HL-60/S4 treated with retinoic acid at 250 ng/mL for 4 days and 3 days (cell line): ENCODE data around the gene PARD3.

Experiments used
- in situ Hi-C: fragments of 300-500 bp; cut with MboI; formaldehyde crosslinking; loops from 2 replicates; pipeline ENCODE4 v1.7.0; 2022; ENCODE audit warnings: low sequenced_read_pairs

The PARD3 gene

GRCh38 chr10:34523017-34523767, 291.9 kb downstream of the PARD3 start:
- in situ Hi-C loops = no loop called here

- in situ Hi-C loops = no loop called here
Measured at GRCh38 chr10:34522546-34522945, 292.6 kb downstream of the PARD3 start.

DNA sequence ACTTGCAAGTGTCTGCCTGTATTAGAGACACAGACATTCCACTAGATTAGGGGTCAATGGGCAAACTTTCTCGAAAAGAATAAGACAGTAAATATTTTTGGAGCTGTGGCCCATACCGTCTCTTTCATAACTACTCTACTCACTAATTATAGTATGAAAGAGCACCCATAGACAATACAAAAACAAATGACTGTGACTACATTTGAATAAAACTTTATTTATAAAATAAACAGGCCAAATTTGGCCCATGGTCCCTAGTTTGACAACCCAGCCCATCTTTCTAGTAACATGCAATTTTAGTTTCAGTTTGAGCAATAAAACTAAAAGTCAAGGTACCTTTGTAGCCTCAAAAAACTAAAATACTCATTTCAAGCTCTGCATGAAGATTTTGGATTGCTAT, 294.6 kb downstream of the PARD3 start:
- in situ Hi-C loops = no loop called here

DNA sequence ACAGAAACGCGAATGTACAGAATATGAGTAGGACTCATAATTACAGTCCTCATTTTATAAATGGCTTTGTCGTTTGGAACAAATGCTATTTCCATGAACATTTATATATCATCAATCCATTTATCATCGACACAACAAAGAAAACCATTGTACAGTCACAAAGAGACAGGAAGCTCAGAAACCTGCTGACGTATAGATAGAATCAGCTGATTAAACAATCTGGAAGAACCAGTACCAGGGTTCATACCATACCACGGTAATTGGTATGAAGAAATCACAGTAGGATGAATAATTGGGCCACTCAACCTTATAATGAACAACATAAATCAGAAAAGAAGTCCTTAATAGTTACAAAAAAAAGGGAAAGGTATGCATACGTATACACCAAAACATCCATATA, 295.0 kb downstream of the PARD3 start:
- in situ Hi-C loops = no loop called here

- in situ Hi-C loops = no loop called here
Measured at GRCh38 chr10:34514290-34514689, 300.8 kb downstream of the PARD3 start.

DNA sequence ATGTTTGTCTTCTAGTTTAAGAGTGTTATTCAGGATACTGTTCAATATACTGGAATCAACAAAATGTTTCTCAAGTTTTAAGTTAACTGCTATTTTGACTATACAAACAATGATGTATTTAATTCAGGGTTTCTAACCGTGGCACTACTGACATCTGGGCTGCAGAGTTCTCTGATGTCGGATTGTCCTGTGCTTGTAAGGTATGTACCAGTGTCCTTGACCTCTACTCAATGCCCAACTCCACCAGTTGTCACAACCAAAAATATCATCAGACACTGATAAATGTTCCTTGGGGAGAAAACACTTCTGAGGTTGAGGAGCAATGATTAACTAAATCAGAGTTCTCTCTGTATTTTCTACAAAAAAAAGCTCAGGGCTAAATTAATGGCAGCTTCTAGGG, 301.5 kb downstream of the PARD3 start:
- in situ Hi-C loops = no loop called here

GRCh38 chr10:34507217-34507616, 307.9 kb downstream of the PARD3 start:
- in situ Hi-C loops = no loop called here

GRCh38 chr10:34506786-34507185, 308.3 kb downstream of the PARD3 start:
- in situ Hi-C loops = no loop called here

DNA sequence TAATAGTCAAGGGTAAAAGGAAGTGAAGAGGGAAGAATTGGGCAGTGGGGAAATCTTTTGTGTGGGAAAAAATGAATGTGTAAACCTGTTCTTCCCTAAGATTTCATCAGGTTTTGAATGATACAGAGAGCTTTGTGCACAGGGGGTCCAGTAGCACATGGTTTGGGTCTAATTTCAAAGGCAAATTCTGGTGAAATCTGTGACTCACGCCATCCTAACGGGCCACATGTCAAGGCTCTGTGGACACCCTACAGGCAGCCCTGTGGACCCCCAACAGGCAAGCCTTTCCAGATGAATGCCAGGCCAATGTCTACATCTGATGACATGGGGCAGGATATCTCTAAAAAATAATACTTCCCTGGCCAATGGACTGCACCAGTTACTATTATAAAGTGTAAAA, 309.8 kb downstream of the PARD3 start:
- in situ Hi-C loops = no loop called here

- in situ Hi-C loops = no loop called here
Measured at GRCh38 chr10:34504534-34504933, 310.6 kb downstream of the PARD3 start.

- in situ Hi-C loops = no loop called here
Measured at GRCh38 chr10:34503704-34504103, 311.4 kb downstream of the PARD3 start.

DNA sequence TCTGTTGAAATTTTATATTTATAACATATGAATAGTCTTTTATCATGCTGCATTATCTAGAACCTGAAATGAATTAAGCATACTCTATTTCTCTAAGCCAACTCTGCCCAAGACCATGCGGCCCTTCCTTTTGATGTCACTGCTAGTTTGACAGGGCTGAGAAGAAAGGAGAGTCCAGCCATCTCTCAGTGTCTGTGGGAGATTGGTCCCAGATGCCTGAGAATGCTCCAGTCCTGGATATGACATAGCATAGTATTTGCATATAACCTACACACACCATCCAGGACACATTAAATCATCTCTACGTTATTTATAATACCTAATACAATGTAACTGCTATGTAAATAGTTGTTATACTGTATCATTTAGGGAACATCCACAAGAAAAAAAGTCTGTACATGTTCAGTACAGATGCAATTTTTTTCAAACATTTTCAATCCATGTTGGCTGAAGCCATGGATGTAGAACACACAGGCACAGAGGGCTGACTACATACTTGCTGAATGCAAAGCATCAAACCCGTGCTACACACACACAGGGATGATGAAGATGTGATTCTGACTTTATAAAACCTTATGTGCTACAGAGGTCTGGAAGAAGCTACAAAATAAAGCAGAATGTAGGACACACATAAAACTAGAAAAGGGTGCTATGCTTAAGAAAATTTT, 315.4 kb downstream of the PARD3 start:
- in situ Hi-C loops = no loop called here

- in situ Hi-C loops = no loop called here
Measured at GRCh38 chr10:34498821-34499220, 316.3 kb downstream of the PARD3 start.

GRCh38 chr10:34495938-34496337, 319.2 kb downstream of the PARD3 start:
- in situ Hi-C loops = no loop called here

- in situ Hi-C loops = no loop called here
Measured at GRCh38 chr10:34494012-34494411, 321.1 kb downstream of the PARD3 start.

GRCh38 chr10:34492081-34492480, 323.0 kb downstream of the PARD3 start:
- in situ Hi-C loops = no loop called here

- in situ Hi-C loops = no loop called here
Measured at GRCh38 chr10:34491678-34492077, 323.4 kb downstream of the PARD3 start.

DNA sequence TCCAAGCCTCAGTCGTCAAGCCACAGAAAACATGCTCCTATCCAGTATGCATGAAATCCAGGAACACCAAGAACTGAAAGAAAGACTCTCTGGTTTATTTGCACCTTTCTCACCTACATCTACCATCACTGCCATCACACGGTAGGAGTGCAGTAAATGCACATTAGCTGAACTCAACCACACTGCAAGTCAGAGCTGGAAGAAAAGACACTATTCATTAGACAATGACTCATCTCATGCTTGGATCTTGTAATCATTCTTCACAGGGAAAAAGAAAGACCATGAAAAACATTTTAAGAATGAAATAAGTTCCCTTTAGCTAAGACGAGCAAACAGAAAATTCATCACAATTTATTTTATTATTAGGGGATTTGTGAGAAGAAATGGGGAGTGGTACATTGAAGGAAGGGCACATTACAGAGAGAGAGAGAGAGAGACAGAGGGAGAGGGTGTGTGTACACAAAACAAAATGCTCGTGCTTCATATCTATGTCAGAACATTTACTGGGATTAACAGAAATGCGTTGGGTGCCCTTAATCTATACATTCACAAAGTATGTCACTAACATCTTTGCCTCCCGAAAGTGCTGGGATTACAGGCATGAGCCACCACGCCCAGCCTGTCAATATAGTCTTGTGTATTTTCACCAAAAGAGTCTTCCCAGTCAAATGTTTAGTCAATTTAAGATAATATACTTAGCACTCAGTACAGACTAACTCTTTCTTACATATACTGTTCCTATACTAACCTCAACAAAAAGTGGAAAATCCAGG, 324.9 kb downstream of the PARD3 start:
- in situ Hi-C loops = no loop called here

DNA sequence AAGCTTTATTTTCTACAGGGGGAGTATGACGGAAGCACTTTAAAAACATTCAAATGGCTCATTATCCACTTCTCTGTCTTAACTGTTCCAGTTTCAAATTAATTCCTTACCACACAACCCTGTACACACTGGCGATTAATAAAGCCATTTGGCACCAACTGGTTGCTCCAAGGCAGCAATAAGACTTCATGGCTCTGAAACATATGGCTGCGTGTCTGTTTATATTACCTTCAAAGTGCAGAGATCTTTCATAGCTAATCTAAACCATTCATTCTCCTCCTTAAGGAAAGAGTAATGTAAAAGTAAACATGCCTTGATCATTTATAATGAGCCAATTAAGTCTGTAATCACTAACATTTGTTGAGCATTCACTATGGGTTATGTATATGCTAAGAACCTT, 325.7 kb downstream of the PARD3 start:
- in situ Hi-C loops = no loop called here

- in situ Hi-C loops = no loop called here
Measured at GRCh38 chr10:34488476-34489130, 326.5 kb downstream of the PARD3 start.

GRCh38 chr10:34486008-34486407, 329.1 kb downstream of the PARD3 start:
- in situ Hi-C loops = no loop called here
